Endothelial cell of umbilical vein (primary cell): ENCODE measurements around the gene TRIM47. TPM values are rescaled to one million over a fixed set of nuclear protein-coding genes. Genes with fewer than 3 reads are reported as not detected.

ENCODE experiments used
- BruUV-seq: library from RNA; stranded (reverse); fragments of 400-500 nt; replicated peaks from 2 replicates; lab custom pipeline; 2021; lab: Mats Ljungman, UMichigan
- CTCF ChIA-PET: fragments of 300-600, 350-600 bp; sonication (Branson Sonifier 250); formaldehyde crosslinking; loops from one replicate; lab custom pipeline; 2021; ENCODE audit warnings: antibody characterized with exemption, inconsistent platforms; lab: Charles Lee
- POLR2A ChIA-PET: fragments of 300-600, 350-600 bp; sonication (Branson Sonifier 250); formaldehyde crosslinking; loops from one replicate; lab custom pipeline; 2021; ENCODE audit warnings: antibody characterized with exemption, inconsistent platforms; lab: Charles Lee
- DNase-seq: peaks from one replicate; pipeline ENCODE4 v3.0.0-alpha.2; 2011; ENCODE audit warnings: low read depth, low spot score
- FAIRE-seq: peaks from 2 replicates; lab custom pipeline; 2011; peaks lifted over from hg19 to GRCh38; lab: Jason Lieb, UNC
- H2AFZ ChIP-seq: 2 replicates; pipeline ENCODE4 v1.6.0; 2012; ENCODE audit warnings: low read depth, low read length, control low read depth, inconsistent platforms
- H3K27ac ChIP-seq: 2 replicates; pipeline ENCODE4 v1.5.1; 2011; ENCODE audit warnings: low read depth, mild to moderate bottlenecking, control low read depth, low read length, moderate library complexity; ENCODE audit not compliant: insufficient read depth
- H3K27me3 ChIP-seq, 2 experiments: 2 replicates each; pipeline versions ENCODE4 v1.6.0 to v1.6.1; 2011; ENCODE audit warnings: low read length in 2 of 2, mixed read lengths in 1 of 2; ENCODE audit not compliant: control insufficient read depth in 2 of 2, insufficient read depth in 2 of 2
- H3K36me3 ChIP-seq, 2 experiments: 2 replicates in 1 of 2; 3 replicates in 1 of 2; pipeline ENCODE4 v1.5.1; 2011; ENCODE audit warnings: low read length in 2 of 2, mild to moderate bottlenecking in 1 of 2, moderate library complexity in 1 of 2; ENCODE audit not compliant: control insufficient read depth in 2 of 2, insufficient read depth in 2 of 2; ENCODE audit errors: extremely low read depth in 1 of 2
- H3K4me1 ChIP-seq: 3 replicates; pipeline ENCODE4 v1.5.1; 2011; ENCODE audit warnings: mild to moderate bottlenecking, low read length; ENCODE audit not compliant: control insufficient read depth, insufficient read depth; ENCODE audit errors: extremely low read depth
- H3K4me2 ChIP-seq: 2 replicates; pipeline ENCODE4 v1.6.1; 2011; ENCODE audit warnings: low read length, control low read depth, mixed read lengths; ENCODE audit not compliant: insufficient read depth
- H3K4me3 ChIP-seq, 3 experiments: fragments of 200-600 bp in 1 of 3; sonication (generic), shearing (Covaris generic) in 1 of 3; replicated peaks in 1 of 3; 2 replicates each; pipeline ENCODE4 v1.5.1; 2011 to 2016; ENCODE audit warnings: control low read depth in 3 of 3, low read length in 3 of 3, mild to moderate bottlenecking in 2 of 3, inconsistent platforms in 1 of 3, low read depth in 1 of 3, moderate library complexity in 1 of 3; ENCODE audit not compliant: insufficient read depth in 1 of 3
- H3K79me2 ChIP-seq: 2 replicates; pipeline ENCODE4 v1.6.0; 2012; ENCODE audit warnings: low read length, inconsistent platforms; ENCODE audit not compliant: control insufficient read depth, insufficient read depth
- H3K9ac ChIP-seq: replicated peaks from 2 replicates; pipeline ENCODE3; 2011; ENCODE audit warnings: low read length, control low read depth; ENCODE audit not compliant: insufficient read depth; ENCODE audit errors: extremely low read depth
- H3K9me1 ChIP-seq: replicated peaks from 3 replicates; pipeline ENCODE4 v1.6.0; 2011; ENCODE audit warnings: mild to moderate bottlenecking, low read length; ENCODE audit not compliant: control insufficient read depth, insufficient read depth; ENCODE audit errors: extremely low read depth
- H3K9me3 ChIP-seq: replicated peaks from 2 replicates; pipeline ENCODE4 v1.5.1; 2012; ENCODE audit warnings: low read length, inconsistent platforms; ENCODE audit not compliant: control insufficient read depth, insufficient read depth
- H4K20me1 ChIP-seq: replicated peaks from 2 replicates; pipeline ENCODE3; 2011; ENCODE audit warnings: mild to moderate bottlenecking, low read length; ENCODE audit not compliant: control insufficient read depth, insufficient read depth; ENCODE audit errors: extremely low read depth
- CTCF ChIP-seq, 2 donors: IDR thresholded peaks; 1 replicate in 1 of 2; 2 replicates in 1 of 2; pipeline ENCODE4 v1.5.1; 2011; ENCODE audit warnings: low read length in 2 of 2, mild to moderate bottlenecking in 2 of 2, moderate library complexity in 2 of 2, control low read depth in 1 of 2, inconsistent platforms in 1 of 2, low read depth in 1 of 2; ENCODE audit not compliant: insufficient read depth in 1 of 2; ENCODE audit errors: extremely low read depth in 1 of 2
- EZH2 ChIP-seq: IDR thresholded peaks from 2 replicates; pipeline ENCODE4 v1.6.1; 2012; ENCODE audit warnings: borderline replicate concordance, low read depth, mild to moderate bottlenecking, moderate library complexity, low read length, inconsistent platforms; ENCODE audit not compliant: severe bottlenecking
- FOS ChIP-seq: IDR thresholded peaks from 2 replicates; pipeline ENCODE4 v1.6.1; 2011; ENCODE audit warnings: mild to moderate bottlenecking, low read length, moderate library complexity, borderline replicate concordance; ENCODE audit not compliant: insufficient read depth
- POLR2A ChIP-seq: IDR thresholded peaks from 2 replicates; pipeline ENCODE4 v1.6.1; 2012; ENCODE audit warnings: low read depth, mild to moderate bottlenecking, control low read depth, low read length
- POLR2AphosphoS5 ChIP-seq: IDR thresholded peaks from 2 replicates; pipeline ENCODE4 v1.6.1; 2012; ENCODE audit warnings: low read depth, mild to moderate bottlenecking, control low read depth, low read length, moderate library complexity; ENCODE audit not compliant: insufficient read depth
- dilution Hi-C: fragments of 300-500 bp; cut with MboI; formaldehyde crosslinking; loops from one replicate; pipeline ENCODE4 v1.15.0; 2019; ENCODE audit warnings: low sequenced_read_pairs; ENCODE audit not compliant: extremely low pct_ligation_motif_present
- intact Hi-C: fragments of 100-400 bp; cut with micrococcal nuclease; formaldehyde crosslinking; loops from one replicate; pipeline ENCODE4 v1.10.0; 2022
- polyA plus RNA-seq, 4 experiments: library from polyadenylated mRNA; depleted of rRNA in 3 of 4; stranded (reverse) in 3 of 4; unstranded in 1 of 4; fragments of >200 nt; gene quantifications; 2 replicates each; pipeline versions ENCODE4 v1.2.1 to v1.2.3, GENCODE V29; 2011 to 2012; ENCODE audit warnings: missing spikeins in 1 of 4
- total RNA-seq: library from RNA; stranded (reverse); gene quantifications from 2 replicates; pipeline ENCODE4 v1.2.3, GENCODE V29; 2021

Gene TRIM47
- total and polyA plus RNA-seq, 2 donors (not counting 3 experiments of a cell fraction or from before 2014, with no cell fraction given), result 67.7 to 75.1 TPM

- Histone ChIP-seq H4K20me1 (no peaks in the 10 kb centered on the region), H3K4me1 (peaks cover 22% of the 10 kb centered on the region), H3K9me3 (no peaks in the 10 kb centered on the region), H3K27me3 (no peaks in the 10 kb centered on the region), H2AFZ (no peak overlapping the region), H3K4me2 (no peak overlapping the region), H3K36me3 (peaks cover 0 to 4% of the 10 kb centered on the region in 2 experiments), H3K4me3 (no peak overlapping the region), H3K9ac (no peak overlapping the region), H3K27ac (no peak overlapping the region), H3K79me2 (peaks cover 6% of the 10 kb centered on the region), H3K9me1 (no peaks in the 10 kb centered on the region)
- FAIRE-seq (no peak), DNase-seq (no peak)
- dilution Hi-C loops, result no loop called here
- no peak for TF ChIP-seq POLR2AphosphoS5
- TF ChIP-seq FOS, result no peak
- no peak for TF ChIP-seq POLR2A
- no peak for TF ChIP-seq EZH2
- TF ChIP-seq CTCF (IDR thresholded peaks at IDR 0.05; ENCODE audit: extremely low read depth in 1 of 2, insufficient read depth in 1 of 2, low read depth in 1 of 2, low read length in 2 of 2), result no peak
- POLR2A ChIA-PET, result no interaction called here
- BruUV-seq, result no TSS peak
- CTCF ChIA-PET, result interaction anchor here (1.1 to 5.4 kb wide), 3 partner anchors 16 to 33 kb away, joined by 3 to 49 read pairs (median 4); partner anchors contain the start of genes TRIM65 and UNC13D
- intact Hi-C loops, result no loop called here
Observed at GRCh38 chr17:75880266-75880665, 1.9 kb upstream of the TRIM47 start.
